HG02610 (cell line): ENCODE results near the gene ZBTB16.

Experiments
- ATAC-seq: cut with Tn5 transposase; IDR thresholded peaks from one replicate; pipeline ENCODE4 v1.9.1; 2021; ENCODE audit warnings: mild to moderate bottlenecking, moderate library complexity; ENCODE audit not compliant: unreplicated experiment

Gene ZBTB16

GRCh38 chr11:114256176-114256966 is 196.9 kb downstream of the ZBTB16 start:
- no peak for ATAC-seq

- ATAC-seq, result no peak
Measured at GRCh38 chr11:114256967-114257286, 197.4 kb downstream of the ZBTB16 start.

GRCh38 chr11:114257621-114258558 is 198.4 kb downstream of the ZBTB16 start:
- no peak for ATAC-seq

GRCh38 chr11:114258696-114259095 is 199.2 kb downstream of the ZBTB16 start:
- ATAC-seq, result no peak

- ATAC-seq, result no peak
Measured at GRCh38 chr11:114259124-114259526, 199.6 kb downstream of the ZBTB16 start.

GRCh38 chr11:114259551-114259983 is 200.1 kb downstream of the ZBTB16 start:
- ATAC-seq, result no peak

- no peak for ATAC-seq
Measured at GRCh38 chr11:114260077-114260476, 200.6 kb downstream of the ZBTB16 start.

- no peak for ATAC-seq
Measured at GRCh38 chr11:114260483-114260882, 201.0 kb downstream of the ZBTB16 start.

- no peak for ATAC-seq
Measured at GRCh38 chr11:114261791-114262190, 202.3 kb downstream of the ZBTB16 start.

GRCh38 chr11:114262681-114263512 is 203.4 kb downstream of the ZBTB16 start:
- ATAC-seq, result no peak

- no peak for ATAC-seq
Measured at GRCh38 chr11:114263513-114264170, 204.1 kb downstream of the ZBTB16 start.

GRCh38 chr11:114264381-114264780 is 204.9 kb downstream of the ZBTB16 start:
- ATAC-seq, result no peak

- ATAC-seq, result no peak
Measured at GRCh38 chr11:114265122-114265878, 205.8 kb downstream of the ZBTB16 start.

GRCh38 chr11:114269498-114269897 is 210.0 kb downstream of the ZBTB16 start:
- ATAC-seq, result no peak

- no peak for ATAC-seq
Measured at GRCh38 chr11:114270531-114271270, 211.2 kb downstream of the ZBTB16 start.

- ATAC-seq, result no peak
Measured at GRCh38 chr11:114271316-114271715, 211.8 kb downstream of the ZBTB16 start.

- no peak for ATAC-seq
Measured at GRCh38 chr11:114272311-114272710, 212.8 kb downstream of the ZBTB16 start.

GRCh38 chr11:114273071-114273470 is 213.6 kb downstream of the ZBTB16 start:
- ATAC-seq, result no peak
